SK-N-SH treated with all-trans-retinoic acid at 6 μM for 48 hours (cell line): Measurements from ENCODE around the gene OOSP4A.

Experiments
- ESRRG ChIP-seq: fragments of 250-450 bp; sonication (Bioruptor Pico); IDR thresholded peaks from 2 replicates; pipeline ENCODE4 v1.6.1; 2021; ENCODE audit warnings: mild to moderate bottlenecking
- OSR1 ChIP-seq: fragments of 250-450 bp; sonication (Bioruptor Pico); IDR thresholded peaks from 2 replicates; pipeline ENCODE4 v1.8.0; 2022; ENCODE audit warnings: moderate library complexity, mild to moderate bottlenecking, inconsistent platforms
- TCF4 ChIP-seq: fragments of 250-450 bp; sonication (Bioruptor Pico); IDR thresholded peaks from 2 replicates; pipeline ENCODE4 v1.8.0; 2021; ENCODE audit warnings: mild to moderate bottlenecking, moderate library complexity, borderline replicate concordance
- ZNF8 ChIP-seq: fragments of 450-650 bp; formaldehyde crosslinking; IDR thresholded peaks from 2 replicates; pipeline ENCODE4 v1.5.0; 2020; ENCODE audit warnings: mild to moderate bottlenecking, moderate library complexity
- TF ChIP-seq, protein P1 (sequence below): fragments of 250-450 bp; sonication (Bioruptor Pico); IDR thresholded peaks from 2 replicates; pipeline ENCODE4 v1.5.0; 2020; ENCODE audit warnings: mild to moderate bottlenecking, moderate library complexity
- TF ChIP-seq, protein P2 (sequence below): fragments of 250-450 bp; sonication (Bioruptor Pico); IDR thresholded peaks from 2 replicates; pipeline ENCODE4 v1.8.0; 2020; ENCODE audit warnings: mild to moderate bottlenecking, moderate library complexity, borderline replicate concordance

DNA sequence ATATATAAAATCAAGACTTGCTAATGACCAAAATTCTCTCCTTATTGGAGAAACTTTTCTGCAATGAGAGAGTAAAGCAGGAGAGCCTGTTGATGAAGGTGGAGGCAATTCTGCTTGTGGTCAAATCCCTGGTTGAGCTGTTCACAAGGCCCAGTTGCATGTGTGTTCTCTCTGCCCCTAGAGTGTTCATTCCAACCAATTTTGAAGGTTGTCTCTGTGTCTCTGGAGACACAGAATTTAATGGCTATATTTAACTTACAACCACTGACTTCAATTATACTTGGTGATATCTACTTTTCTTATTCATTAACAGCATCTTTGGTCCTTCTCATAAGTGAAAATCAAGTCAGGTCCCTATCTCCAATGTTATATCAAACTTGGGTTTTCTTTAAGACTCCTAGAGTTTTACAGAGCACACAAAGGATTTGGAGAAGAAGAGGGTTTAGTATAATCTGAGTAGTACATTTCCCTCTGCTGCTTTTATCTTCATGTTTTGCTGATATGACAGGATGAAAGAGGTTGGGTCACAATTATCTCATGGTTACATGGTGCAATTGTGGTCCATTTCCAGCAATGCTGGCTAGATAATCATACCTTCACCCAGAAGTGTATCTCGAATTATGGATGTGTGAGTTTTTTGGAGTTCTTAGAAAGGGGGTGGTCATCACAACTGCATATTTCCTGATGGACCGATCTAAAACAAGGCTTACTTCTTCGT, 4.0 kb downstream of the OOSP4A start:
- TF ChIP-seq, protein P1, sequence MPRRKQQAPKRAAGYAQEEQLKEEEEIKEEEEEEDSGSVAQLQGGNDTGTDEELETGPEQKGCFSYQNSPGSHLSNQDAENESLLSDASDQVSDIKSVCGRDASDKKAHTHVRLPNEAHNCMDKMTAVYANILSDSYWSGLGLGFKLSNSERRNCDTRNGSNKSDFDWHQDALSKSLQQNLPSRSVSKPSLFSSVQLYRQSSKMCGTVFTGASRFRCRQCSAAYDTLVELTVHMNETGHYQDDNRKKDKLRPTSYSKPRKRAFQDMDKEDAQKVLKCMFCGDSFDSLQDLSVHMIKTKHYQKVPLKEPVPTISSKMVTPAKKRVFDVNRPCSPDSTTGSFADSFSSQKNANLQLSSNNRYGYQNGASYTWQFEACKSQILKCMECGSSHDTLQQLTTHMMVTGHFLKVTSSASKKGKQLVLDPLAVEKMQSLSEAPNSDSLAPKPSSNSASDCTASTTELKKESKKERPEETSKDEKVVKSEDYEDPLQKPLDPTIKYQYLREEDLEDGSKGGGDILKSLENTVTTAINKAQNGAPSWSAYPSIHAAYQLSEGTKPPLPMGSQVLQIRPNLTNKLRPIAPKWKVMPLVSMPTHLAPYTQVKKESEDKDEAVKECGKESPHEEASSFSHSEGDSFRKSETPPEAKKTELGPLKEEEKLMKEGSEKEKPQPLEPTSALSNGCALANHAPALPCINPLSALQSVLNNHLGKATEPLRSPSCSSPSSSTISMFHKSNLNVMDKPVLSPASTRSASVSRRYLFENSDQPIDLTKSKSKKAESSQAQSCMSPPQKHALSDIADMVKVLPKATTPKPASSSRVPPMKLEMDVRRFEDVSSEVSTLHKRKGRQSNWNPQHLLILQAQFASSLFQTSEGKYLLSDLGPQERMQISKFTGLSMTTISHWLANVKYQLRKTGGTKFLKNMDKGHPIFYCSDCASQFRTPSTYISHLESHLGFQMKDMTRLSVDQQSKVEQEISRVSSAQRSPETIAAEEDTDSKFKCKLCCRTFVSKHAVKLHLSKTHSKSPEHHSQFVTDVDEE: no peak
- TF ChIP-seq ZNF8 (CRISPR knock-in tag) (no peak), ESRRG (CRISPR knock-in tag) (no peak), OSR1 (CRISPR knock-in tag) (no peak), TCF4 (CRISPR knock-in tag) (no peak)
- TF ChIP-seq, protein P2, sequence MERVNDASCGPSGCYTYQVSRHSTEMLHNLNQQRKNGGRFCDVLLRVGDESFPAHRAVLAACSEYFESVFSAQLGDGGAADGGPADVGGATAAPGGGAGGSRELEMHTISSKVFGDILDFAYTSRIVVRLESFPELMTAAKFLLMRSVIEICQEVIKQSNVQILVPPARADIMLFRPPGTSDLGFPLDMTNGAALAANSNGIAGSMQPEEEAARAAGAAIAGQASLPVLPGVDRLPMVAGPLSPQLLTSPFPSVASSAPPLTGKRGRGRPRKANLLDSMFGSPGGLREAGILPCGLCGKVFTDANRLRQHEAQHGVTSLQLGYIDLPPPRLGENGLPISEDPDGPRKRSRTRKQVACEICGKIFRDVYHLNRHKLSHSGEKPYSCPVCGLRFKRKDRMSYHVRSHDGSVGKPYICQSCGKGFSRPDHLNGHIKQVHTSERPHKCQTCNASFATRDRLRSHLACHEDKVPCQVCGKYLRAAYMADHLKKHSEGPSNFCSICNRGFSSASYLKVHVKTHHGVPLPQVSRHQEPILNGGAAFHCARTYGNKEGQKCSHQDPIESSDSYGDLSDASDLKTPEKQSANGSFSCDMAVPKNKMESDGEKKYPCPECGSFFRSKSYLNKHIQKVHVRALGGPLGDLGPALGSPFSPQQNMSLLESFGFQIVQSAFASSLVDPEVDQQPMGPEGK: no peak
